HG03039 (cell line): ENCODE results near the gene LRRC8C.
"Not testable (repeated sequence)": the region's sequence is repeated elsewhere in the genome, so short reads cannot be mapped to it uniquely, and the experiment has no call there.

Source experiments
- ATAC-seq: cut with Tn5 transposase; IDR thresholded peaks from one replicate; pipeline ENCODE4 v1.9.1; 2021; ENCODE audit warnings: mild to moderate bottlenecking, moderate library complexity; ENCODE audit not compliant: unreplicated experiment

LRRC8C gene

DNA sequence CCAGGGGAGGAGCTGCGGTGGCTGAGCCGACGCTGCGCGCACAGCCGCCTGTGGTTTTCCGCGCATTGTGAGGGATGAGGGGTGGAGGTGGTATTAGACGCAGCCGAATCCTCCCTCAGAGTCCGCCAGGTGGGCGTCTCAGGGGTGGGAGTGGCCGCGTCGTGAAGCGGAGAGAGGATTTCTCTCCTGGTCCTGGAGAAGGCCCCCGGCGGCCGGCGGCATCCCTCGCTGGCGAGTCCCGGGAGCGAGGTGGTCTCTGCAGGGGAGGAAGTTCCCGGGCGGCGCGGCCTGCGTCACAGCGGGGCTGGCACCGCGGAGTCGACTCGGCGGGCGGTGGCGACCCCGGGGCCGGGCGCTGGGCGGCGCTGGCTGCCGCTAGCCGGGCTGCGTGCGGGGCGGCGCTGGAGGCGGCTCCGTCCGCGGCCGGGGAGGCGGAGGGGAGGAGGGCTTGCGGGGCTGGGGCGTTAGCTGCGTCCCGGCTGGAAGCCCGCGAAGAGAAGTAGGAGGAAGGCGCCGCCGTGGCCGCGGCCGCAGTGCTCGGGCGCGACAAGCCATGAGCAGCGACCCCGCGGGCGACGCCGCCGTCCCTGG, at the start of gene LRRC8C:
Gene LRRC8C, plus strand, starts transcription at position 464 of the 591 bp plus-strand sequence. CDS start 53,354 bp downstream, outside the sequence.
- ATAC-seq = peak; percentile 85

DNA sequence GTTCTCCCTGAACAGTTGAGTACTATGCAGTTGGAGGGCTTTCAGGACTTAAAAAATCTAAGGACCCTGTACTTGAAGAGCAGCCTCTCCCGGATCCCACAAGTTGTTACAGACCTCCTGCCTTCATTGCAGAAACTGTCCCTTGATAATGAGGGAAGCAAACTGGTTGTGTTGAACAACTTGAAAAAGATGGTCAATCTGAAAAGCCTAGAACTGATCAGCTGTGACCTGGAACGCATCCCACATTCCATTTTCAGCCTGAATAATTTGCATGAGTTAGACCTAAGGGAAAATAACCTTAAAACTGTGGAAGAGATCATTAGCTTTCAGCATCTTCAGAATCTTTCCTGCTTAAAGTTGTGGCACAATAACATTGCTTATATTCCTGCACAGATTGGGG, 48.7 kb upstream of the LRRC8C start:
- no peak for ATAC-seq

DNA sequence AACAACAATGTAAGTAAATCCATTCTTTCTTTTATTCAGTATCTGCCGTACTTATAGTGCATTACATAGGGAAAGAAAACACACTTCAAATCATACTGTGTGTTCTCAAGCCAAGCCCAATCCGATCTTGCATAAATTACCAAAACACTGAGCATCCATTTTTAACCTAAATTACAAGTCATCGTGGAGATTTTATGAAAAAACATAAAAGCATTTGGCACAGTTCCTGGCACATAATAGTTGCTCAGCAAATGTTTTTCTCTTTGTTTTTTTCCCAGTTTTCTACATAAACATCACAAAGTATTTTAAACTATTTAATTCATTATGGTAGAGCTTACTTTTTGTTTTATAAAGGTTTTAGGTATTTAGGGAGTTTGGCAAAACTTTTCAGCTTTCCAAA, 48.1 kb upstream of the LRRC8C start:
- ATAC-seq = no peak

DNA sequence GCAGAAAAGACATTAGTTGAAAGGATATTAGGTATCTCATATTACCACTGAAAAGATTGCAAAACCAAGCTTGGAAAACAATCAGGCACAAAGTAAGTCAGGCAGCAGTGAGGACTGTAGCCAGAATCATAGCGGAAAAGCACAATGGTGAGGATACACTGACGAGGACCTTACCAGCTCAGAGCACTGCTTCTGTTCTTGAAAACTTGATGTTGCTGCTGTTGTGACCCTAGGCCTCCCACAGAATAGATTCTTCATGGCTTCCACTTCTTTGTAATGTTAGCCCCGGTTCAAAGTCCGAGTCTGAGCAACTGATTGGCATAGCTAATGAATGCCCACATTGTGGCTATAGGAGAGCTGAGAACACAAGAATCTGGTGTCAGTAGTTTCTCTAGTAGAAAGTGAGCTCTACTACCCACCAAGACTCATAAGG, 45.2 kb upstream of the LRRC8C start:
- ATAC-seq = no peak

- ATAC-seq = no peak
These were observed 44.4 kb upstream of the LRRC8C start for GRCh38 chr1:89588480-89588879.

DNA sequence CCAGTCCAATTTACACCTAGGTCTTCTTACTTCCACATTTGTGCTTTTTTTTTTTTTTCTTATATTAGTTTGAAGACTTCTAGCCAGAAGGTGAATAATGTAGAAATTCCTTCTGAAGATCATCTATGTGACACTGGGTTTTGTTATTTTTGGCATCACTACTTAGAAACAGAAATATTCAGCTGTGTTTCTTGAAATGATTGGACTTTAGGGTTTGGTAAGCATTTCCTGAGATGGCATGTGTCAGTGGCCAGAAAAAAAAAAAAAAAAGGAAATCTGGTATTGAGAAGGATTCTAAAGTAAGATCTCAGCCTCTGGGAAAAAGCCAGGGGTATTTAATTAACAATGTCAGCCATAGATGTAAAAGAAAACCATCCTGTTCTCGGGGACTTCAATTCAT, 43.4 kb upstream of the LRRC8C start:
- no peak for ATAC-seq

- ATAC-seq = no peak
These were observed 42.4 kb upstream of the LRRC8C start for GRCh38 chr1:89590341-89591080.

DNA sequence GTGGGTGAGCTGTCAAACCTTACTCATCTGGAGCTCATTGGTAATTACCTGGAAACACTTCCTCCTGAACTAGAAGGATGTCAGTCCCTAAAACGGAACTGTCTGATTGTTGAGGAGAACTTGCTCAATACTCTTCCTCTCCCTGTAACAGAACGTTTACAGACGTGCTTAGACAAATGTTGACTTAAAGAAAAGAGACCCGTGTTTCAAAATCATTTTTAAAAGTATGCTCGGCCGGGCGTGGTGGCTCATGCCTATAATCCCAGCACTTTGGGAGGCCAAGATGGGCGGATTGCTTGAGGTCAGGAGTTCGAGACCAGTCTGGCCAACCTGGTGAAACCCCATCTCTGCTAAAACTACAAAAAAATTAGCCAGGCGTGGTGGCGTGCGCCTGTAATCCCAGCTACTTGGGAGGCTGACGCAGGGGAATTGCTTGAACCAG, 40.0 kb upstream of the LRRC8C start:
- ATAC-seq = not testable (repeated sequence)

- no peak for ATAC-seq
These were observed 38.7 kb upstream of the LRRC8C start for GRCh38 chr1:89594096-89594740.

- no peak for ATAC-seq
These were observed 36.2 kb upstream of the LRRC8C start for GRCh38 chr1:89596698-89597097.

DNA sequence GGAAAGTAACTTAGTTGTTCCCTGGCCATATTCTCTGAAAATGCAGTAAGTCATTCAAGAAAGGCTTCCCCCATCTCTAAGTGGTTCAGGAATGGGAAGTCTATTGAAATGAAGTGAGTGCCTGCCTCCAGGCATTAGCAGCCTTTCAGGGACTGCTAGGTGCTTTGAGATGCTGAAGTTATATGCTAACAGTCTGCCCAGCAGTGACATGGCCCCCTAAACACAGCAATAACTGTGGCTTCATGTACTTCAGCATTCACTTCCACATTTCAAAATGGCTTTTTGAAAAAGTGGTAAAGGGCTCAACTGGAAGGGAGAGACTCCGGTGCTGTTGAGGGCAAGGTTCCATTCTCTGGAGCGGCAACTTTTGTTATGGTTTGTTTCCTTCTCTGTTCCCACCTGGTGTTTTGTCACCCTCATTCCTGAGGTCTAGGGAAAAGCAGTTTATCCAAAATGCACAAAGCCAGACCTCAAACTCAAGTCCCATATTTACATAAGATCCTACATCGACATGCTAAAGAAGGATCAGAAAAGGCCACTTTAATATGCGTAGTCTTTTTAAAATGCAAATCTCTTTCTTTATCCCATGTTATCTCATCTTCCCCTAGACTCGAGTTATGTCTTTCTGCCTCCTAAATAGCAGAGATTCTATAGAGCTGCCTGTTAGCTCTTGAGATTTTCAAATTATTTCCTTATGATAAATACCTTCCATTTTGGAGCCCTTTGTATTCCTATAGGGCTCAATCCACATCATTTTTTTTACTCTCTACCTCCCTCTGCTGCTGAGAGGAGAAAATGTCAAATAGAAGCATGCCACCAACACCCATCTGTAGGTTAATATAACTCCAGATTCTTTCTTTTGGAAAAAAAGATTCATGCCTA, 34.2 kb upstream of the LRRC8C start:
- no peak for ATAC-seq

DNA sequence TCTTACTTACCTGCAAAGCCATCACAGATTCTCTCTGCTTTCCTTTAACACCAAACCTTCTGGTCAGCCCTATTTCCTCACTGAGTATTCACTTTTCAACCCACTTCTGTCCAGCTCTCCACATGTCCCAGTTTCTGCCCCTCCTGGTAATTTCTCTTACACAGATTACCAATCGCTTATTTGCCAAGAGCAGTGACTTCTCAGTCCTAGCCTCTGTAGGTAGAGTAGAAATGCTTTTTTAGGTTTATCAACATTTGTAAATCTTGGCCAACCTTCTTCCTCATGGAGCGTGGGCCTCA, 33.6 kb upstream of the LRRC8C start:
- no peak for ATAC-seq

- ATAC-seq = no peak
These were observed 32.3 kb upstream of the LRRC8C start for GRCh38 chr1:89600451-89601224.

DNA sequence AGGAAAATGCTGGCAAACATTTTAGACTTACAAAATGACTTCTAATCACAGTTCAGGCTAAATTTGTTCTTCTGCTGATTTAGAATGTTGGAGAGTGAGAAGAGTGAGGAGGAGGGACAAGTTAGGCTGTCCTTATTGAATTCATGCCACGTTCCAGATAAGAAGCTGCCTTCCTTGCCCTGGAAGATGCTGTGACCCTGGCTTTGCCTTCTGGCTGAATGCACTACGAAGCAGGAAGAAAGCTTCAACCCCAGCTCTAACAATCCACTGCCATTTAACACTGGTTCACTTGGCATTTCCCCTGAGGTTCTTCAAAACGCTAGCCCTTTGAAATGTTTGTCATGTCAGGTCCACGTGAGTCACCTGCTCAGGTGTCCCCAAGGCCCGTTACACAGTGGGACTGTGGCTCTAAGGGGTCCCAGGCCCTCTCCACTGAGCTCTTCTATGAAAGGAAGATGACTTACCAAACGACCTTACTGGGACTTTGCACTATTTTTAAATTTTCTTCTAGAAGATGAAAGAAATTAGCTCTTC, 30.0 kb upstream of the LRRC8C start:
- ATAC-seq = no peak

DNA sequence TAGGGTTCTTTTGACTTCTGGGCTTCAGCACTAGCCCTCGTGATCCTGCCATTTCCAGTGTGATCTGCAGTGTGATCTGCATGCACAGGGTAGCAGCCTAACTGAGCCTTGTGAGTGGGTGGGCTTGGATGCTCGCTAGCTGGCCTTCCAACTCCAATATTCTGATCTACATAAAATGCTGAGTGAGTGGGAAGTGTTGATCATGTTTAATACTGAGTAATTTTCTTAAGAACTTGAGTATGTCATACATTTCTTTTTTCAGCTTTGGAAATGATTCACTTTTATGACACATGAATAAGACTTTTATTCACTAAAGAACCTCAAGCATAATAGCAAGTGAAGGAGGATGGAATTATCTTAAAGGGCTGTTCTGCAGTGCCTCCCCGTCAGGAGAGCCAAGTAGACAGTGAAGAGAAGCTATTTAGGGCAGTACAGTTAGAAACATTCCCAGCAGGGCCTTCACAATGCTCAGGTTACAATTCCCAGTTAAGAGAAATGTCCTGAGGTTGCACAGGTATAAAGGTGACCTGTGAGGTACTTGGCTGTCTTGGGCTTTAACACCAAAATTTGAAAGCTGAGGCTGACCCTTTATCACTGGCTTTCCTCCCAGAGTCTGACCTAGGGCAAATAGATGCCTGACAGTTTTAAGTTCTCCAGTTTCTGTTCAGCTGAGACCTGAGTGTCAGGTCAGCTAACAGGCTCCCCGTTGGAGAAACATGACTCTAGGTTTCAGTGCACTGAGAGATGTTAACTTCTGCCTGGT, 29.1 kb upstream of the LRRC8C start:
- no peak for ATAC-seq

- ATAC-seq = no peak
These were observed 28.5 kb upstream of the LRRC8C start for GRCh38 chr1:89604414-89604735.

GRCh38 chr1:89605692-89606091, 27.2 kb upstream of the LRRC8C start:
- ATAC-seq = no peak

DNA sequence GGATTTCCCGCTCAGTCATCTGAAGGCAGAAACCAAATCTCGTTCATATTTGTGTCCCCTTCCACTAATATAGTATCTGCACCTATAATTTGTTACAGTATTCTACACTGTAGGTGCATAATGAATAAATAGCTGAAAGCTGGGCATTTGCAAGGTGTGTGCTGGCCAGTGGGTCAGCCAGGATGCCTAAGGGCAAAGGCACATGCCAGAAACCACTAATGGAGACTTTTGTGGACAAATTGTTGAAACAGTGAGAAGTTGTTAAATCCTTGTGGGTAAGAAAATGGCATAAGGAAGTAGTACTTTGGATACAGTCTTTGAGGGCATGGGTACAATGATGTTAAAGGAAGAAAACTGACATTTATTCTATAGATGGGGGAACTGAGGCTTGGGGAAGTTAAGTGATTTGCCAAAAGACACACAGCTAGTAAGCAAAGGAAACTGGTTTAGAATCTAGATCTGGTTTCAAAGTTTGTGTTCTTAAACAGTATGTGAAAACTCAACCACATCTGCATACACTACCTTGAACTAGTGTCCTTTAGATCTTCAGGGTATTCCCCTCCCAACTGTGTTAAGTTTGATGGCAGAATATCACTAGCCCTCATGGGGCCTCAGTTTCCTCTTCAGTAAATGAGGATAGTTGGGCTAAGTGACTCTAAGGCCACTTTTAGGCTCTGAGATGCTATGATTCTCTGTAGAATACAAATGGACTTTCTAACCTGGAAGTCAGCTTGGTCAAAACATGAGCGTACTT, 26.5 kb upstream of the LRRC8C start:
- no peak for ATAC-seq

DNA sequence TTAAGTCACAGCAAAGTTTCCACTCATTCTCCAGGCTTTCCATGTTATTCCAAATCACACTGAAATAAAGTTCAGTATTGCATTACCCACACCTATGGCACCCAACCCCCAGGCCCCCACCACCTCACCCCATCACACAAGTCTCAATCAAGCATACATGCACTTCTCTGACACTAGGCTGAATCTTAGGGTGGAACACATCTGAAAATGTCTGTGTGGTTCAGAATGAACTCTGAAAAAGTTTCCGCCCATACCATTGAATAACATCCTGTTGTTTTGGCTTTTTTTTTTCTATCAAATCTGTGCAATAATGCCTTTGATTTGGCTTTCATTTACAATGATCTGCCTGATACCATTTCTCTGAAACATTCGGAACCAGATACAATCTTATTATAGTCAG, 25.8 kb upstream of the LRRC8C start:
- no peak for ATAC-seq
